ENCODE results near the gene GLT6D1.

GRCh38 chr9:135608294-135608998 lies 30.9 kb downstream of the GLT6D1 start:
- no peak for TF ChIP-seq CTCF (IDR thresholded peaks at IDR 0.05)
- TF ChIP-seq POLR2A (IDR thresholded peaks at IDR 0.05): no peak
